Left hindlimb (tissue), 1 donor: Measurements from ENCODE around the gene CDKL5.

Experiments used
- DNase-seq: peaks from one replicate; pipeline ENCODE4 v3.0.0-alpha.2; 2018

Gene CDKL5

DNA sequence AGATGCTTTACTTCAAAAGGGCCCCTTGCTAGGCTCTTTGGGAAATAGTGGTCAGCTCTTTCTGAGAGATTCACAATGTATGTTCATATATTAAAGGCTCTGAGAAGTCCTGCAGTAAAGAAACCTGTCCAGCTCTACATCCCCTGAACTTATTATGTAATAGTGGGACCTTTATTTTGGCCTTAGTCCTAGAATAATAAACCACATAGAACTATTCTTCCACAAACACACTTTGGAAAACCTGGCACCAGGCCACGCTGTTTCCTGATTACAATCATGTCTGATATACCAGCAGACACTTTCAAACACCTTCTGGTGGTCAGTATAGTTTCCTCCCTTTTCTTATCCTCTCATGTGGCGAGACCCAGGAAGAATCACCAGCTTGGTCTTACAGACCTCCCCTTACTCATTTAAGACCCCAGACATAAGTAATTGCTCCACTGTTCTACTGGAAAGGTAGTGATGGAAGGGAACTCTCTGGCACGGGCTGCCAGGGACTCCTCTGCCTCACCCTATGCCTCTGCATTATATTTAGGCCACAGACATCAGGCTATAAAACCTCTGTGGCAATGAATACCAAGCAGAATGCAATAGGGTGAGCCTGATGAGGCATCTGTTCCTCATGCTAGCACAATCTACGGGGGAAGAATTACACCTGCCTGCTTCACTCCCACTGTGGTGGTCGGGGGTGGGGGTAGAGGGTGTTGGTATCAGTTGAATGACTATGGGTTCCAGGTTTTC lies 276.4 kb downstream of the CDKL5 start:
- DNase-seq, result no peak

DNA sequence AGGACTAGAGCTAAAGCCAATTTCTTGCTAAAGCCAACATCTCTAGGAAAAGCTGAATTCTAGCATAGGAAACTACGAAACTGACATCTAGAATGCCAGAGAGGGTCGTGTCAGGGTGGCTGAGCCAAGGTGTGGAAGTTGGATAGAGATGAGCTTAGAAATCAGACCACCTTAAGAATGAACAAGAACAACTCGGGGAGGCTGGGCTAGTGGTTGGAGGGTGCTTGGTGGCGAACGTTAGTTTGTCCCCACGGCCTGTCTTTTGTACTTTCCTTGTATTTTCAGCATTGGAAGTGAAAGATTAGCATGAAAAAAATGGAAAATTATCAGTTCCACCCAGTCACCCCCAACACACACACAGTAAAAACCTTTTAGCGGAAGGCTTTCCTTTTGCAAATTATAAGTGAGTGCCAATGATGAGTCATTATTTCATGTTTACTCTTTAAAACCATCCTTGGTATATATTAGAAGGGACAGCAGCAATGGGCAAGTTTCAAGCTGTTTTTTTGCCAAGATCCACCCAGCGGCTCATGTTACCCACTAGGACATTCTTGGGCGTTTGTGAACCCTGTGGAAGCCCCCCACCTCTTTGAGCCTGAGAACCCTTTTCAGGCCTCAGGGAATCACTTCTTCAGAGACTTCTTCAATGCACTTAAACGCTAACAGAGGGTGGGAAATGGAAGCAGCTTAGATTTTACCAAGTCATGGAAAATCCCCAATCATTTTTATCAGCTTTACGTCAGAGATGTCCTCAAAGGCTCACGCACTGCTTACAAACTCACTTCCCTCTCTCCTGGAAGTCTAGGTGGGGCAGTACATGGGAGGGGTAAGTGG lies 277.2 kb downstream of the CDKL5 start:
- DNase-seq, result no peak
